Tibial artery (tissue), 4 donors: Measurements from ENCODE around the gene SYTL4.

Experiments
- DNase-seq, 2 donors: peaks; one replicate each; pipeline ENCODE4 v3.0.0-alpha.2; 2019
- H3K27ac ChIP-seq, 2 donors: fragments of 200-600 bp; sonication (generic) in 1 of 2; 1 replicate in 1 of 2; 2 replicates in 1 of 2; pipeline ENCODE4 v1.5.1; 2018 to 2019; ENCODE audit warnings: mild to moderate bottlenecking in 1 of 2
- H3K27me3 ChIP-seq, 2 donors: fragments of 200-600 bp; sonication (generic) in 1 of 2; one replicate each; pipeline versions ENCODE4 v1.5.1 to v1.6.0; 2016 to 2019
- H3K36me3 ChIP-seq, 3 donors: fragments of 200-600 bp; sonication (generic) in 2 of 3; one replicate each; pipeline ENCODE4 v1.5.1; 2016 to 2019; ENCODE audit warnings: mild to moderate bottlenecking in 2 of 3
- H3K4me1 ChIP-seq, 4 donors: fragments of 200-600 bp; sonication (generic) in 2 of 4; 1 replicate in 3 of 4; 2 replicates in 1 of 4; pipeline ENCODE4 v1.5.1; 2016 to 2019
- H3K4me3 ChIP-seq, 2 donors: fragments of 200-600 bp; sonication (generic) in 1 of 2; 1 replicate in 1 of 2; 2 replicates in 1 of 2; pipeline ENCODE4 v1.5.1; 2018 to 2019; ENCODE audit warnings: mild to moderate bottlenecking in 2 of 2
- H3K9me3 ChIP-seq, 3 donors: fragments of 200-600 bp; sonication (generic) in 1 of 3; one replicate each; pipeline ENCODE4 v1.5.1; 2016 to 2019
- CTCF ChIP-seq, 2 experiments: fragments of 200-600 bp in 1 of 2; fragments of 450-650 bp in 1 of 2; IDR thresholded peaks; one replicate each; pipeline ENCODE4 v1.5.1; 2017 to 2019; ENCODE audit warnings: antibody characterized with exemption in 2 of 2, mild to moderate bottlenecking in 1 of 2, moderate library complexity in 1 of 2
- intact Hi-C: fragments of 100-400 bp; cut with DNase I; formaldehyde crosslinking; loops from one replicate; pipeline ENCODE4 v1.15.0; 2023; ENCODE audit warnings: low total_unique reads

Gene SYTL4

DNA sequence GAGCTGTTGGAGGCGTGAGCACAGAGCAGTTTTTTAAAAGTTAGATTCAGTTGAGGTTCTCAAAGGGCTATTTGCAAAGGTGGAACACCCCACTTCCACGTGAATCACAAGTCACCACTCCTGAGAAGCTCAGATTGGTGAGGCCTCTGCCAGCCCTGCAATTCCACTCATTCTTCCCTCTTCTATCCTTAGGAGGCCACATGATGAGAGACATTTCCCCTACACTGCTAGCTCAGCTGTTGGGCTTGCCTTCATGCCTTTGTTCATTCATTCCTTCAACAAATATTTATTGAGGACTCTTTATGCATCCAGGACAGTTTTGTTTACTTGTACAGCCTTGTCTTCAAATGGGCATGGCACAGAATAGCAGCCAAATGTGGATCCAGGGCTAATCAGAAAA, 84.2 kb downstream of the SYTL4 start:
- no peak for DNase-seq
- no peaks in the 10 kb centered on the region for H3K27me3 ChIP-seq
- H3K36me3 ChIP-seq = no peaks in the 10 kb centered on the region
- H3K9me3 ChIP-seq = no peaks in the 10 kb centered on the region
- no peak for TF ChIP-seq CTCF (IDR thresholded peaks at IDR 0.05)
- no peak overlapping the region for H3K27ac ChIP-seq
- H3K4me1 ChIP-seq = peaks cover 0 to 28% (median 3%) of the 10 kb centered on the region in 4 donors
- intact Hi-C loops = no loop called here
- no peak overlapping the region for H3K4me3 ChIP-seq

DNA sequence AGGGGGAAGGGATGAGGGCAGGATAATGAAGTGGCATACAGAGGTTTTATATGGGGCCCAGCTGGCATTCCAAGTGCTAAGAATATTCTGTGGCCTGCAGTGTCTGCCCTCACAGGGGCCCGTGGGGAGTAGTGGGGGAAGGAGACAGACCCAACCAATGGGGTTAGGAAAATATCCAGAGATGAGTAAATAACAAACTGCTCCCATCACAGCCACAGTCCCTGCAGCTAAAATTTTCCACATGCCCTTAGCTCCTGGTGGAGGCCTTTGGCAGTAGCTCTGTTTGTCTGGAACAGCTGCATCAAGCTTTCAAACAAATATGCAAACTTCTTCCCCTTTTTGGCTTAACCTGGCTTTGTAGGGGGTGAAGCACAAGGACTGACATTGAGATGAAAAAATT, 84.8 kb downstream of the SYTL4 start:
- peak in 1 of 2 donors; percentile 63 for DNase-seq
- intact Hi-C loops = no loop called here
- H3K27me3 ChIP-seq = no peaks in the 10 kb centered on the region
- peaks cover 0 to 28% (median 3%) of the 10 kb centered on the region in 4 donors for H3K4me1 ChIP-seq
- no peak overlapping the region for H3K4me3 ChIP-seq
- H3K9me3 ChIP-seq = no peaks in the 10 kb centered on the region
- H3K36me3 ChIP-seq = no peaks in the 10 kb centered on the region
- H3K27ac ChIP-seq = peak overlapping the region in 1 of 2 donors; percentile 6
- TF ChIP-seq CTCF (IDR thresholded peaks at IDR 0.05) = no peak

DNA sequence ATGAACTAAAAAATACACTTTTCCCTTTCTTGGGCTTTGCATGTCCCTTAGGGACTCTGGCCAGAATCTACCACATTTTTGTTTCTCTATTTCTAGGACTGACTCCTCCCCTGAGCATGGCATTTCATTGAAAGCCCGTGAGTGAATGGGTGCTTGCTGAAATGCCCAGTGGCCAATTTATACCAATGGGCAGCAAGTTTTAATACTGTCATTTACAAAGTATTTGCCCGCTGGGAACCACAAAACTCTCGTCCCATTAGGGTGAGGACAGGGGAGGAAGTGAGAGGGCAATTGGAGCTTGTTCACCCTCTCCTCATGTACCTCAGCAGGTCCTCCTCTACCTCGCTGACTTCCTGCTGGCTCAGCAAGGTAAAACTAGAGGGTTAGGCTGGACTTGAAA, 86.8 kb downstream of the SYTL4 start:
- intact Hi-C loops = no loop called here
- H3K36me3 ChIP-seq = no peaks in the 10 kb centered on the region
- H3K27ac ChIP-seq = peak overlapping the region; percentile 41 to 51
- no peak for TF ChIP-seq CTCF (IDR thresholded peaks at IDR 0.05)
- H3K27me3 ChIP-seq = no peaks in the 10 kb centered on the region
- DNase-seq = no peak
- H3K4me1 ChIP-seq = peaks cover 0 to 28% (median 3%) of the 10 kb centered on the region in 4 donors
- peak overlapping the region; percentile 36 to 37 for H3K4me3 ChIP-seq
- H3K9me3 ChIP-seq = no peaks in the 10 kb centered on the region

- Histone ChIP-seq H3K27me3 (no peaks in the 10 kb centered on the region), H3K9me3 (no peaks in the 10 kb centered on the region), H3K4me1 (peaks cover 0 to 28% (median 0%) of the 10 kb centered on the region in 4 donors), H3K4me3 (peak within 1 kb of the TSS; percentile 36 to 37), H3K36me3 (no peaks in the 10 kb centered on the region), H3K27ac (peak within 1 kb of the TSS; percentile 41 to 51)
- peak; percentile 74 to 76 for DNase-seq
- TF ChIP-seq CTCF (IDR thresholded peaks at IDR 0.05) = no peak
- intact Hi-C loops = no loop called here
Measured at GRCh38 chrX:100643956-100644860, 87.7 kb downstream of the SYTL4 start, which contains the start of gene SRPX2. SRPX2 (plus strand) TSS chrX:100644199; CDS start chrX:100646323, 2,124 bp downstream.

- Histone ChIP-seq H3K4me1 (peaks cover 0 to 28% (median 0%) of the 10 kb centered on the region in 4 donors), H3K9me3 (no peaks in the 10 kb centered on the region), H3K27me3 (no peaks in the 10 kb centered on the region), H3K4me3 (no peak overlapping the region), H3K36me3 (no peaks in the 10 kb centered on the region), H3K27ac (peak overlapping the region in 1 of 2 donors; percentile 19)
- TF ChIP-seq CTCF (IDR thresholded peaks at IDR 0.05) = no peak
- DNase-seq = no peak
- intact Hi-C loops = no loop called here
Measured at GRCh38 chrX:100643212-100643611, 88.7 kb downstream of the SYTL4 start.
